ENCODE results near the gene MEGF11. TPM values are rescaled to one million over a fixed set of nuclear protein-coding genes. Genes with fewer than 3 reads are reported as not detected.

Gene MEGF11
- total RNA-seq, 1 donor from 2014 or later, result not detected

- H3K4me3 Mint-ChIP-seq (ENCODE audit: unreplicated experiment), result no peak overlapping the region
- no peak overlapping the region for H3K27ac Mint-ChIP-seq (ENCODE audit: unreplicated experiment)
- peaks cover 82% of the 10 kb centered on the region for H3K27me3 Mint-ChIP-seq (ENCODE audit: low read depth)
- no peak for TF ChIP-seq CTCF (IDR thresholded peaks at IDR 0.05)
- no peak for DNase-seq (ENCODE audit: low spot score)
- no peaks in the 10 kb centered on the region for H3K4me1 Mint-ChIP-seq (ENCODE audit: low read depth)
- no peaks in the 10 kb centered on the region for H3K9me3 Mint-ChIP-seq (ENCODE audit: low read depth)
- no peaks in the 10 kb centered on the region for H3K36me3 Mint-ChIP-seq (ENCODE audit: low read depth)
Measured at GRCh38 chr15:66131831-66132230, 121.7 kb downstream of the MEGF11 start.

- no peaks in the 10 kb centered on the region for H3K36me3 Mint-ChIP-seq (ENCODE audit: low read depth)
- no peak for DNase-seq (ENCODE audit: low spot score)
- no peaks in the 10 kb centered on the region for H3K4me1 Mint-ChIP-seq (ENCODE audit: low read depth)
- TF ChIP-seq CTCF (IDR thresholded peaks at IDR 0.05), result no peak
- H3K27ac Mint-ChIP-seq (ENCODE audit: unreplicated experiment), result no peak overlapping the region
- no peaks in the 10 kb centered on the region for H3K9me3 Mint-ChIP-seq (ENCODE audit: low read depth)
- peaks cover 83% of the 10 kb centered on the region for H3K27me3 Mint-ChIP-seq (ENCODE audit: low read depth)
- H3K4me3 Mint-ChIP-seq (ENCODE audit: unreplicated experiment), result no peak overlapping the region
Measured at GRCh38 chr15:66131200-66131599, 122.3 kb downstream of the MEGF11 start.

- TF ChIP-seq CTCF (IDR thresholded peaks at IDR 0.05), result no peak
- Mint-ChIP-seq H3K9me3 (ENCODE audit: low read depth) (no peaks in the 10 kb centered on the region), H3K36me3 (ENCODE audit: low read depth) (no peaks in the 10 kb centered on the region), H3K27me3 (ENCODE audit: low read depth) (peaks cover 83% of the 10 kb centered on the region), H3K27ac (ENCODE audit: unreplicated experiment) (no peak overlapping the region), H3K4me1 (ENCODE audit: low read depth) (no peaks in the 10 kb centered on the region), H3K4me3 (ENCODE audit: unreplicated experiment) (no peak overlapping the region)
- DNase-seq (ENCODE audit: low spot score), result no peak
Measured at GRCh38 chr15:66130496-66131034, 123.0 kb downstream of the MEGF11 start.

- Mint-ChIP-seq H3K27me3 (ENCODE audit: low read depth) (peaks cover 84% of the 10 kb centered on the region), H3K4me3 (ENCODE audit: unreplicated experiment) (no peak overlapping the region), H3K9me3 (ENCODE audit: low read depth) (no peaks in the 10 kb centered on the region), H3K36me3 (ENCODE audit: low read depth) (no peaks in the 10 kb centered on the region), H3K27ac (ENCODE audit: unreplicated experiment) (no peak overlapping the region), H3K4me1 (ENCODE audit: low read depth) (no peaks in the 10 kb centered on the region)
- TF ChIP-seq CTCF (IDR thresholded peaks at IDR 0.05), result no peak
- no peak for DNase-seq (ENCODE audit: low spot score)
Measured at GRCh38 chr15:66129586-66129985, 124.0 kb downstream of the MEGF11 start.

GRCh38 chr15:66128116-66128680 lies 125.4 kb downstream of the MEGF11 start:
- H3K4me3 Mint-ChIP-seq (ENCODE audit: unreplicated experiment), result no peak overlapping the region
- TF ChIP-seq CTCF (IDR thresholded peaks at IDR 0.05), result no peak
- peaks cover 85% of the 10 kb centered on the region for H3K27me3 Mint-ChIP-seq (ENCODE audit: low read depth)
- H3K9me3 Mint-ChIP-seq (ENCODE audit: low read depth), result no peaks in the 10 kb centered on the region
- DNase-seq (ENCODE audit: low spot score), result no peak
- H3K4me1 Mint-ChIP-seq (ENCODE audit: low read depth), result no peaks in the 10 kb centered on the region
- H3K27ac Mint-ChIP-seq (ENCODE audit: unreplicated experiment), result no peak overlapping the region
- no peaks in the 10 kb centered on the region for H3K36me3 Mint-ChIP-seq (ENCODE audit: low read depth)
